A673 (cell line): ENCODE data around the gene MED27.

Experiments used
- EZH2 ChIP-seq: fragments of 200-600 bp; sonication (generic); IDR thresholded peaks from 2 replicates; pipeline ENCODE4 v1.6.1; 2017; ENCODE audit warnings: borderline replicate concordance, low read depth, mild to moderate bottlenecking, mixed read lengths, antibody characterized with exemption, low read length; ENCODE audit not compliant: poor library complexity, severe bottlenecking
- TF ChIP-seq, protein P1 (sequence below): fragments of 300-800, 200-600 bp; sonication (generic); conservative IDR thresholded peaks from 2 replicates; pipeline ENCODE4 v1.5.1; 2017; ENCODE audit warnings: low read depth, mild to moderate bottlenecking, antibody characterized with exemption, low read length, moderate library complexity, mixed read lengths

DNA sequence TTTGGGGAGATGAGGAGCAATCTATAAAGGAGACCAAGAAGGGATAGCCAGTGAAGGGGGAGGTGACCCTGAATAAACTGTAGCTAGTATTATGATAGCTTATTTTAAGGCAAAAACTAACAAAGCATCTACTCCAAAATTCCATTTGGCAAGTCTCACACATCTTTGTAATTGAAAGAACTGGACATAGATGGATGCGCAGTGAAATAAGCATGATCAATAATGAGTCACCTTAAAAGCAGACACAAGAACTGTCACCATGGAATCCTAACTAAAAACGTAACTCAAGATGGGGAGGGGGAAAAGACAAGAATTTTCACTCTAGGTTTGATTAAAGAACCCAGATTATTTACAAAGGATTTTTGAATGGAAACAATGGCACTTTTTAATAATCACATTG, 164.5 kb downstream of the MED27 start:
- TF ChIP-seq, protein P1, sequence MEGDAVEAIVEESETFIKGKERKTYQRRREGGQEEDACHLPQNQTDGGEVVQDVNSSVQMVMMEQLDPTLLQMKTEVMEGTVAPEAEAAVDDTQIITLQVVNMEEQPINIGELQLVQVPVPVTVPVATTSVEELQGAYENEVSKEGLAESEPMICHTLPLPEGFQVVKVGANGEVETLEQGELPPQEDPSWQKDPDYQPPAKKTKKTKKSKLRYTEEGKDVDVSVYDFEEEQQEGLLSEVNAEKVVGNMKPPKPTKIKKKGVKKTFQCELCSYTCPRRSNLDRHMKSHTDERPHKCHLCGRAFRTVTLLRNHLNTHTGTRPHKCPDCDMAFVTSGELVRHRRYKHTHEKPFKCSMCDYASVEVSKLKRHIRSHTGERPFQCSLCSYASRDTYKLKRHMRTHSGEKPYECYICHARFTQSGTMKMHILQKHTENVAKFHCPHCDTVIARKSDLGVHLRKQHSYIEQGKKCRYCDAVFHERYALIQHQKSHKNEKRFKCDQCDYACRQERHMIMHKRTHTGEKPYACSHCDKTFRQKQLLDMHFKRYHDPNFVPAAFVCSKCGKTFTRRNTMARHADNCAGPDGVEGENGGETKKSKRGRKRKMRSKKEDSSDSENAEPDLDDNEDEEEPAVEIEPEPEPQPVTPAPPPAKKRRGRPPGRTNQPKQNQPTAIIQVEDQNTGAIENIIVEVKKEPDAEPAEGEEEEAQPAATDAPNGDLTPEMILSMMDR: no peak
- no peak for TF ChIP-seq EZH2
